Measurements from ENCODE around the gene PFN3.
A peak's percentile ranks its signal among the peaks of the same experiment; 100 is the strongest.

The PFN3 gene

GRCh38 chr5:177357459-177358351 is 42.8 kb downstream of the PFN3 start, which contains the start of gene RGS14:
Gene RGS14 (plus strand): TSS chr5:177357924. CDS start chr5:177358025, 101 bp downstream.
- DNase-seq: peak; percentile 59

- DNase-seq: no peak
These were observed 43.4 kb downstream of the PFN3 start for GRCh38 chr5:177357146-177357458.

- DNase-seq: no peak
These were observed 43.7 kb downstream of the PFN3 start for GRCh38 chr5:177356746-177357145.

DNA sequence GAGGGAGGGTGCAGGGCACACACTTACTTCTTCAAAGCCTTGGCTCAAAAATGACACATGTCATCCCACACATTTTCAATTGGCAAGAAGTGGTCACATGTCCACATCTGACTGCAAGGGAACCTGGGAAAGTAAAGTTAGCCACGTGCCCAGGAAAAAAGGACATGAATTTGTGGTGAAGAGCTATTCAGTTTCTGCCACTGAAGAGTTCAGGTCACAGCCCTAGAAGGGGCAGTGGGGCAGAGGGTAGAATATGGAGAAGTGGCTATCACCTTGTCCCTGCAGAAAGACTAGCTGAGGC is 44.6 kb downstream of the PFN3 start:
- no peak for DNase-seq

DNA sequence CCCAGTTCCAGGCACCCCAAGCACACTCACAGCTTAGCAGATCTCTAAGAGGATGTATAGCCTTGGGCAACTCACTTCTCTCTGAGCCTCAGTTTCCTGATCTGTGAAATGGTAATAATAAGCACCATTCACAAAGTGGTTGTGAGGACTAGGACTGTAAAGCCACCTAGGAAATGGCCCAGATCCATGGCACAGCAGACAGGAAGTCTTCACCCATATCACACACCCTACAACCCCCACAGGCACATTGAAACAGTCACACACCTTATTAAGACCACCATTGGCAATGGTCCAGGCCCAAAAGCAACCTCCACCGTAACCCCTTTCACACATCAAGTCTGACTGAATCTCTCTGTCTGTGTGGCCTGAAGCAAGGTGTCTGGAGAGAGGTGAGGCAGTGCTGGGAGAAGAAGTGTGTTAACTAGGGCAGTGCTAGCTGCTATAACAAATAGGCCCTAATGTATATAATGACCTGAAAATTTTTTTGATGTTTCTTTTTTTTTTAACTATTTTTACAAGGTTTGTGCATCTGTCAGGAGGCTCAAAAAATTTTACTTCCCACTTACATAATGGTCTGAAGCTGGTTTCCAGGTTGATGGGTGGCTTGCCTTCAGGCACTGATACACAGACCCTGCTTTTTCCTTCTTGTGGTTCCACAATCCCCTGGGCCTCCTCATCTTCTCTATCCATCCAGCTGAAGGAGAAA is 45.1 kb downstream of the PFN3 start:
- DNase-seq: no peak

DNA sequence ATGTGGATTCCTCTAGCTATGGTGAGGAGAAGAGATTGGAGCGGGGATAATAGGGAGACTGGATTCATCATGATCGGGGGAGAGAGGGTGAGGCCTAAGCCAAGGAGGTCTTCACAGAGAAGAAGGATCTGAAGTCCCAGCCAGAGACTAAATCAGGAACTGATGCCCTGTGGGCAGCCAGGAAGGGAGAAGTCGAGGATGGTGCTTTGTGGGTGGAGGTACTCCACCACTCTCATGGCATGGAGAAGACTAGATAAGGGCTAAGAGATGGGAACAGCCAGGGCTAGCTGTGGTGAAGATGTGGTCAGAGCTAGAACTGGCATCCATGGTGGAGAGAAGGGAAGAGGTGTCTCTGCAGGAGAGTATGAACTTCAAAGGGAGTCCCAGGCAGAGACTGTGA is 45.8 kb downstream of the PFN3 start:
- DNase-seq: no peak

GRCh38 chr5:177354256-177354655 is 46.2 kb downstream of the PFN3 start:
- no peak for DNase-seq

GRCh38 chr5:177353093-177353492 is 47.4 kb downstream of the PFN3 start:
- no peak for DNase-seq

DNA sequence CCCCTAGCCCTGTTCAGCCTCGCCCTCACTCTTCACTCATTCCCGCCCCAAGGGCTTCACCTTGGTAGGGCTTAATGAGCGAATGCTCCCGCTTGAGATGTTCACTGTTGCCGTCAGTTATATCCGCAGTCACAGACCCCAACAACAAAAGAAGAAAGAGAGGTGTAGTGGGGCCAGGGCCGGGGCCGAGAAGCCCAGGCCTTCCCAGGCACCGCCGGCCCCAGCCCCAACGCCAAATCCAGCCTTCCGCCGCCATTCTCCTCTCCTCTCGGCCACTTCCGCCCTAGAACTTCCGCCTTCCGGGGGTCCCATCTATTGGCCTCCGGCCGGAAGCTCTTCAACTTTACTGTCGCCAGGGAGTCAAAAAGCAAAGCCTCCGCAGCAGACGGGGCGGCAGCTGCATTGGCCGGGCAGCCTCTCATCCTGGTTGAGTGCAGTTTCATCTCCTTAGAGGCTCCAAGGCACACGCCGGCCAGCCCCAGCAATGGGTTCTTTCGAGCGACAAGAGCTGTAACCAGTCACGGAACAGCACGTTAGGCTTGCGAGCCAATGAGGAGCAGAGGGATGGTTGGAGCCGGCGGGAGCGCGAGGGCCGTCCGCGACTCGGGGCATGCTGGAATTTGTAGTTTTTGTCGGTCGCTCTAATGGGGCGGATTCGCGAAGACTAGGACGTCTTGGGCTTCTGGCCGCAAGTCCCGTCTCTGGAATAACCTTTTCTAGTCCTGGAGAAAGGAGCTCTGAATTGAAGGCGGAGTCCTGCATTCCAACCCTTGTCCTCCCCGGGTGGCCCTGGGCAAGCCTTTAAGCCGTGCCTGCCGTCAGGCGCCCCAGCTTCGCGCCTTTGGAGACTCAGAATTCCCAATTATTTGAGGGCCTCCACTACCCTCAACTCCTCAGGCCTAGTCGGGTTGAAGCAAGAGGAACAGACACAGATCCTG is 48.8 kb downstream of the PFN3 start, which contains the start of gene LMAN2:
TSS of gene LMAN2 (minus strand) at position 277 of the 938 bp plus-strand sequence. CDS start at position 256, 21 bp downstream.
- peak; percentile 87 for DNase-seq

GRCh38 chr5:177350776-177351391 is 49.6 kb downstream of the PFN3 start:
- no peak for DNase-seq
